HFFc6 (cell line): ENCODE data around the gene CREG1. TPM values are rescaled to one million over a fixed set of nuclear protein-coding genes. Genes with fewer than 3 reads are reported as not detected.

Experiments
- DNase-seq: peaks from one replicate; pipeline ENCODE4 v3.0.0-alpha.2; 2018
- H3K27ac Mint-ChIP-seq: 2 replicates; pipeline ENCODE4 v1.8.0; 2020; ENCODE audit warnings: mild to moderate bottlenecking, mixed read lengths
- H3K27me3 Mint-ChIP-seq: 2 replicates; pipeline ENCODE4 v1.8.0; 2021; ENCODE audit warnings: mild to moderate bottlenecking, moderate library complexity, mixed read lengths; ENCODE audit not compliant: insufficient read depth
- H3K36me3 Mint-ChIP-seq: 2 replicates; pipeline ENCODE4 v1.8.0; 2021; ENCODE audit warnings: low read depth, mixed read lengths
- H3K4me1 Mint-ChIP-seq: 2 replicates; pipeline ENCODE4 v1.8.0; 2020; ENCODE audit warnings: low read depth, mixed read lengths
- H3K4me3 Mint-ChIP-seq: 2 replicates; pipeline ENCODE4 v1.8.0; 2020; ENCODE audit warnings: mild to moderate bottlenecking, moderate library complexity, mixed read lengths
- H3K9me3 Mint-ChIP-seq: 2 replicates; pipeline ENCODE4 v1.8.0; 2020; ENCODE audit warnings: mild to moderate bottlenecking, mixed read lengths
- CTCF ChIP-seq: fragments of 200-600 bp; sonication (generic); IDR thresholded peaks from 2 replicates; pipeline ENCODE4 v1.5.0; 2021; ENCODE audit warnings: antibody characterized with exemption, mild to moderate bottlenecking
- total RNA-seq, 6 experiments: library from RNA; stranded (reverse); fragmentation: NEBNext Ultra II Directional; extraction: Animal tissue kit (Norgen Biotek cat#: 25700); gene quantifications; 2 replicates in 1 of 6; 3 replicates in 5 of 6; pipeline ENCODE4 v1.2.3, GENCODE V29; 2021

CREG1 gene
- total RNA-seq, 6 experiments from 2014 or later = 13.6 to 21.7 (median 16.7) TPM

- TF ChIP-seq CTCF = no peak
- H3K27me3 Mint-ChIP-seq = peaks cover 13% of the 10 kb centered on the region
- H3K36me3 Mint-ChIP-seq = no peaks in the 10 kb centered on the region
- no peak overlapping the region for H3K27ac Mint-ChIP-seq
- no peaks in the 10 kb centered on the region for H3K9me3 Mint-ChIP-seq
- peaks cover 9% of the 10 kb centered on the region for H3K4me1 Mint-ChIP-seq
- H3K4me3 Mint-ChIP-seq = peak overlapping the region; percentile 92
- no peak for DNase-seq
Observed at GRCh38 chr1:167554028-167554779, 642 bp upstream of the CREG1 start.

- Mint-ChIP-seq H3K4me1 (peaks cover 14% of the 10 kb centered on the region), H3K9me3 (no peaks in the 10 kb centered on the region), H3K27ac (no peak overlapping the region), H3K27me3 (peaks cover 2% of the 10 kb centered on the region), H3K4me3 (no peak overlapping the region), H3K36me3 (no peaks in the 10 kb centered on the region)
- DNase-seq = no peak
- TF ChIP-seq CTCF = no peak
Observed at GRCh38 chr1:167551362-167551761, 2.2 kb downstream of the CREG1 start.

GRCh38 chr1:167548059-167548932 is 5.3 kb downstream of the CREG1 start:
- peak overlapping the region; percentile 37; the same call in 1 of the 2 replicates for H3K27ac Mint-ChIP-seq
- H3K4me1 Mint-ChIP-seq = peaks cover 5% of the 10 kb centered on the region; the same call in 1 of the 2 replicates
- H3K4me3 Mint-ChIP-seq = no peak overlapping the region
- peak; percentile 34 for DNase-seq
- H3K27me3 Mint-ChIP-seq = peaks cover 2% of the 10 kb centered on the region; the same call in 1 of the 2 replicates
- no peak for TF ChIP-seq CTCF
- no peaks in the 10 kb centered on the region for H3K9me3 Mint-ChIP-seq
- H3K36me3 Mint-ChIP-seq = no peaks in the 10 kb centered on the region

- H3K27ac Mint-ChIP-seq = no peak overlapping the region
- no peak for TF ChIP-seq CTCF
- H3K4me1 Mint-ChIP-seq = peaks cover 5% of the 10 kb centered on the region; the same call in 1 of the 2 replicates
- H3K36me3 Mint-ChIP-seq = no peaks in the 10 kb centered on the region
- H3K4me3 Mint-ChIP-seq = no peak overlapping the region
- peaks cover 2% of the 10 kb centered on the region for H3K27me3 Mint-ChIP-seq
- no peak for DNase-seq
- no peaks in the 10 kb centered on the region for H3K9me3 Mint-ChIP-seq
Observed at GRCh38 chr1:167546935-167547334, 6.6 kb downstream of the CREG1 start.

- Mint-ChIP-seq H3K27ac (no peak overlapping the region), H3K36me3 (no peaks in the 10 kb centered on the region), H3K9me3 (no peaks in the 10 kb centered on the region), H3K4me3 (no peak overlapping the region), H3K27me3 (peaks cover 2% of the 10 kb centered on the region), H3K4me1 (peaks cover 5% of the 10 kb centered on the region; the same call in 1 of the 2 replicates)
- TF ChIP-seq CTCF = no peak
- no peak for DNase-seq
Observed at GRCh38 chr1:167545349-167545748, 8.2 kb downstream of the CREG1 start.
